HS-27A (cell line): ENCODE results near the gene CROCC.
"Not testable (repeated sequence)": the region's sequence is repeated elsewhere in the genome, so short reads cannot be mapped to it uniquely, and the experiment has no call there.

Experiments used
- DNase-seq: peaks from one replicate; pipeline ENCODE4 v3.0.0-alpha.2; 2012; ENCODE audit warnings: low read depth, missing footprints

Gene CROCC

GRCh38 chr1:16897653-16898052 lies 24.1 kb upstream of the CROCC start:
- DNase-seq, result not testable (repeated sequence)

GRCh38 chr1:16898298-16898697 lies 23.4 kb upstream of the CROCC start:
- not testable (repeated sequence) for DNase-seq

DNA sequence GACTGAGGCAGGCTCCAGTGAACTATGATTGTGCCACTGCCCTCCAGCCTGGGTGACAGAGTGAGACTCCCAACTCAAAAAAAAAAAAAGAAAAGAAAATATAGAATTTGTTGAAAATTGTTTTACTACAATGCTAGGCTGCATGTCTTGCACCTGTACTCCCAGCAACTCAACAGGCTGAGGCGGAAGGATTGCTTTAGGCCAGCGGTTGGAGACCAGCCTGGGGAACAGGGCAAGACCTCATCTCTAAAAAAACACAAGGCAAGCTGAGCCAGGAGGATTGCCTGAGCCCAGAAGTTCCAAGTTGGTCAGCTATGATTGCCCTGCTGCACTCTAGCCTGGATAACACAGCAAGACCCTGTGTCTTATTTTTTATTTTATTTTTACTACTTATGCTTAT lies 22.7 kb upstream of the CROCC start:
- not testable (repeated sequence) for DNase-seq

- no peak for DNase-seq
Observed at GRCh38 chr1:16900751-16901150, 21.0 kb upstream of the CROCC start.

DNA sequence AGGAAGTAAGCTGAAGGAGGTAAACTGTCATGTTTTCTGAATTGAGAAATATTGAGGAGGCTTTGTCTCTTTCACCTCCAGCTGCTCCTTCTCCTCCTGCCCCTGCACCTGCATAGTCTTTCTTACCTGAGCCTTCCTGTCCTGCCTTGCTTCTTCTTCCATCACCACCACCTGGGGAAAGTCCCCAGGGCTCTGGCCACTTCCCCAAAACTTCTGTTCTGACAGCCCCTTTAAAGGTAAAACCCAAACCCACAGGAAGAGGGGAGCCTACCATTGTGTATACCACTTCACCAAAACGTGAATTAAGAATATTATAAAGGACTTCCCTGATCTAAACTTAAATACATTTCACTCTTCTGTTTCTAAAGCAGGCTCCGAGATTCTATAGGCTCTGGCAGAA lies 20.4 kb upstream of the CROCC start:
- not testable (repeated sequence) for DNase-seq

DNA sequence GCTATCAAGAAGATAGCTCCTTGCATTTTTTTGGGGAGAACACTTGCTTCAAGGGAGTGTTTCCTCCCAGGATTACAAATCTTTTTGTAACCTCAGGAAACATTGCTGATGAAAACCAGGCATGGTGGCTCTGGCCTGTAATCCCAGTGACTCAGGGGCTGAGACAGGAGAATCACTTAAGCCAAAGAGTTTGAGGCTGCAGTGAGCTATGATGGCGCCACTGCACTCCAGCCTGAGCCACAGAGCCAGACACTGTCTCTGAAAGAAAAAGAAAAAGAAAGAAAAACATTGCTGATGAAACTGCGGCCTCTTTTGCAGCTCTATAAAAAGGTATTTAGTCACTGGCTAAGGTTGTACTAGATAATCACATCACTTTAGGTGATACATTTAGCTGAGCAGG lies 18.7 kb upstream of the CROCC start:
- peak; percentile 31 for DNase-seq

DNA sequence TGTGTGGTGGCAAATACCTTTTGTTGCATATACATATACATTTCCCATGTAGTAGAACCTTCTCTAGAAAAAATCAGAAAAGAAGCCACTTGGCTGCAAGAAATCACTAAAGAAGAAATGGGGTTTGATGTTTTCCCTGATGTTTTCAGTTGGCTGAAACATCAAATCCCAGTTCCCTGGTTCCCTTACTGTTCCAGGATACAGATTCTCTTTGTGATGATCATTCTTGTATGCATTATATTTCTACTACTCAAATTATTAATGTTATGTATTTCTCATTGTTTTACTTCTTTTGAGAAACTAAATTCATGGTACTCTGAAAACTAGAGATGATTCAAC lies 18.3 kb upstream of the CROCC start:
- no peak for DNase-seq

- peak; percentile 97 for DNase-seq
Observed at GRCh38 chr1:16904560-16905109, 17.1 kb upstream of the CROCC start.

DNA sequence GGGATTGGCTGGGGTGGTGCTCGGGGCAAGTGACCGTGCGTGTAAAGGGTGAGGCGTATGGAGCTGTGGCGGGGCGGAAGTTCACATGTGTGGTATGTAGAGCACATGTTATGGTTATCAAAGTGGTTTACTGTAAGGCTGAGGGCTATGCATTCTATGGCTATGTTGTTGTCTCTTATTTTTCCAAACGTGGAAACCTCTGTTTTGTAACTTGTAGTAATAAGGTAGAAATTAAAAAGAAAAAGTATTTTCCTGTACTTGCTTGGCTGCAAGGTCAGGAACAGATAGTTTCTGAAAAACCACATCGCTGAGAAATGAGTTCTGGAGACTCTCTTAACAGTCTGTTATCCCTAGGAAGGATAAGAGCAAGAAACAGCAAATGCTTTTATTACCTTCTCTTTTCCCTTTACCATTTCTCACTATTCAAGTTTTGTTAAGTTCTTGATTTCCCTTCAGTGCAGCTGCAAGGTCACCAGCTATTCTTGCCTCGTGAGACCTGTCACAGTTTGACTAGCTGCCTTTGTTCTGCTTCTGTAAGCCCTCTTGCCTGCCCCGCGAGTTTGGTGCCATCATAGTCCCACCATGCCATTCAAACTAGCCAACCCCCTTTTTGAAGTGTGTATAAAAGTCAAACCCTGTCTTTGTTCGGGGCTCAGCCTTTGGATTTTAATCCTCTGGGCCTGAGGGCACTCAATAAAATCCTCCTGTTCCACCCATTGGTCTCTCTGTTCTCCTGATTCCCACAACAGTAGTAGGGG lies 16.4 kb upstream of the CROCC start:
- peak; percentile 93 for DNase-seq

DNA sequence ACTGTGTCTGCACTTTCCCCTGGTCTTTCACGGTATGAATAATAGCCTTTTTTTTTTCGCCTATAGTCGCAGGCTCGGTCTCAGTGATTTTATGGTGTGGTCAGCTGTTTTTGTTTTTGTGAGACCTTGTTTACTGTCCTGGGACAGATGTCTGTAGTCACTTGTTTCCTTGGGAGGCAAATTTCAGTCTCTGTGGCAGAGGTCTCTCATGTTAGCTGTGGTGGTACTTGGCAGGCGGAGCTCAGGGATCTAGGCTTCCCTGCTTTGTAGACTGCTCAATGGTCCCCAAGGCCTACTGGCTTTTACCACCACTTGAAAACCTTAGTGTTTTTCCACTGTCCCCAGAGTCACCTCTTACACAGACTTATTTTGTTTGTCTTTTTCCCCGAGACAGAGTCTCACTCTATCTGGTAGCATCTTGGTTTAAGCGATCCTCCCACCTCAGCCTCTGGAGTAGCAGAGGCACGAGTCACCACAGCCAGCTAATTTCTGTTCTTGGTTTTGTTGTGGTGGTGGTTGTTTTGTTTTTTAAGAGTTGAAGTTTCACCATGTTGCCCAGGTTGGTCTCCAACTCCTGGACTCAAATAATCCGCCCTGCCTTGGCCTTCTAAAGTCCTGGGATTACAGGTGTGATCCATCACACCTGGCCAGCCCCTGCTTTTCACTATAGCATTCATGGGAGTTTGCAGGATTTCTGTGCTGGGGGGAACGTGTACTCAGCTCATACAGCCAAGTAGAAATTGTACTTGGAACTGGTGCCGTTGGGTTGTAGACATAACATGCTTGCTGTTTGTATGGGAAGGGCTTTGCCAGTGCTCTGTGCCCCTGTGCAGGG lies 15.6 kb upstream of the CROCC start:
- no peak for DNase-seq

DNA sequence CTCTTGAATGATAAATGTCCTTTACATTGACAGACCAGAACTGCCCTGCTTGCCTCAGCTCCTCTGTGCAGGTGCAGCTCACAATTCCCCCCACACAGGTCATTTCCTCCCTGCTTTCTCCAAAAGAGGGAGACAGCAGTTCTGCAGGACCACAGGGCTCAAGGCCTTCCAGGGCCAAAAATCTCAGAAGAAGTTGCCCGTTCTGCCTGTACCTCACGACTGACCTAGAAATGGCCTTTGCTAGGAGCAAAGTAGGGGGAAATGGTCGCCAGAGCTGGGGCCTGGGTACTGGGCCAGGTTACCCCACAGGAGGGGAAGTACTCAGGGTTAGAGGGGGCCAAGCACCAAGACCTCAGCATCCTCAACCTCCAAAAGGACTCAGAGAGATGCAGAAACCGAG lies 14.9 kb upstream of the CROCC start:
- no peak for DNase-seq

DNA sequence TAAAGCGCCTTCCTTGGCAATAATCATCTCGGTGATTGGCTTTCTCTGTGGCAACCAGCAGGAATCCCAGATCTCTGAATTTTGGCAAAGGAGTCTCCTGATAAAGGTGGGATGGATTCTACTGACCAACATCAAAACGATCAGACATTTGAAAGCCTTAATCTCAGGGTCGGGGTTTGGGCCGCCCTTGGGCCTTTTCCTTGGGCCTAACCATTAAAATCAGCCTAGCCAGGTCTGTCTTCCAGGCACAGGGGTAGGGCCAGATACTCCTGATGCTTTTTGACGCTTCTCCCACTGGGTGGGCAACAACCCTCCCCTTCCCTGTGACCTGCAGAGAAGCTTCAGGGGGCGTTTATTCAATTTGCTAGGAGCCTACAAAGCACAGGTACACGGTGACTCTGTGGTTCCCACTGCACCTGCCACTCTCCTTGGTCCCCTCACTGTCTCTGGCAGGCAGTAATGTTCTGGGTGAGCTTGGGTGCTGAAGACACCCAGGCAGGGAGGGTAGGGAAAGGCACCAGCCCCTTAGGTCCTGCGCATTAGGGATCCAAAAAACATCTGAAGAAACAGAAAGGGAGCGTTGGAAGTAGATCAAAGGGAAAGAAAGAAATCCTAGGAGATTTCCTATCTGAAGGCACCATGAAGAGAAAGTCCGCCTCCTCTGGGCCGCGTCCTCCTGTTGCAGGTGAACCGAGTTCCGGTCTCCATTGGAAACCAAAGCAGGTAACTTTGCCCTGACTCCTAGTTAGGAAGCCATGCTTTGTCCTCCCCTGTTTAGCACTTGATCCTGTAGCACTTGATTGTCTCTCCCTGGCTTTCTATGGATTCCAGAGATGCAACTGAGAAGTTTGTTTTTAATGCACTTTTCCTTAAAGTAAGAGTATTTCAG lies 13.6 kb upstream of the CROCC start:
- no peak for DNase-seq

- not testable (repeated sequence) for DNase-seq
Observed at GRCh38 chr1:16911851-16912721, 9.6 kb upstream of the CROCC start.

DNA sequence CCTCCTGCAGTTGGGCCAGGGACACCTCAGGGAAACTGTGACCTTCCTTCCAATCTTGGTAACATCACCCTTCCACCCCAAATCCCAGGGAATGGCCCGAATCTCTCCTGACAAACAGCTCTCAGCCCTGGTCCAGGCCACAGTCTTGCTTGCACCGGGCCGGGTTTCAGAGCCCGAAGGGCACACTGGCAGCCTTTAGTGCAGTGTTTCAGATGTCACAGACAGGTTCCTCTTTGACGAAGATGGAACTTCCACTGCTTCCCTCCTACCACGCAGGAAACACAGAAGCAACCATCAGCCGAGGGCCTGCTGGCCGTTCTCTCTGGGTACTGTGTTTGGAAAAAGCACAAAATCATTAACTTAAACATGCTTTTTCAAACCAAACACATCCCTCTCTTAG lies 9.0 kb upstream of the CROCC start:
- not testable (repeated sequence) for DNase-seq

DNA sequence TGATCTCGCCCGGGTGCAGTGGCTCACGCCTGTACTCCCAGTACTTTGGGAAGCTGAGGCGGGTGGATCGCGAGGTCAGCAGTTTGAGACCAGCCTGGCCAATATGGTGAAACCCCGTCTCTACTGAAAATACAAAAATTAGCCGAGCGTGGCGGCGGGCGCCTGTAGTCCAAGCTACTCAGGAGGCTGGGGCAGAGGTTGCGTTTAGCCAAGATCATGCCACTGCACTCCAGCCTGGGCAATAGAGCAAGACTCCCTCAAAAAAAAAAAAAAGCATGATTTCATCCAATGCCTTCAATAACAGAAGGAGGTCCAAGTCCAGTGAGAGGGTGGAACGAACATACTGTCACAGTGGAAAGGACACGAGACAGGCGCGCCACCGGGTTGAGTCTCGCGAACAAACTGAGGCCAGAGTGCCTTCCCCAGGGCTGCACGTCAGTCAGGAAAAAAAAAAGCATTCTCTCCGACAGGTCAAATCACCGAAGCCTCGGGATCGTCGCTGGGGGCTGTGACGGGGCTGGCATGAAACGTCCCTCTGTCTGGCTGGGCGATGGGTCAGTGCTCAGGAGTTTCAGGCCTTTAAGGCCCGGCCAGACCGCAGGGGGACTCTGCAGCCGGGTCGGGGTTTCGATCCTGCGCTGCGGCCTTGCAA lies 8.4 kb upstream of the CROCC start:
- DNase-seq, result no peak

- peak; percentile 81 for DNase-seq
Observed at GRCh38 chr1:16913833-16914662, 7.7 kb upstream of the CROCC start.

DNA sequence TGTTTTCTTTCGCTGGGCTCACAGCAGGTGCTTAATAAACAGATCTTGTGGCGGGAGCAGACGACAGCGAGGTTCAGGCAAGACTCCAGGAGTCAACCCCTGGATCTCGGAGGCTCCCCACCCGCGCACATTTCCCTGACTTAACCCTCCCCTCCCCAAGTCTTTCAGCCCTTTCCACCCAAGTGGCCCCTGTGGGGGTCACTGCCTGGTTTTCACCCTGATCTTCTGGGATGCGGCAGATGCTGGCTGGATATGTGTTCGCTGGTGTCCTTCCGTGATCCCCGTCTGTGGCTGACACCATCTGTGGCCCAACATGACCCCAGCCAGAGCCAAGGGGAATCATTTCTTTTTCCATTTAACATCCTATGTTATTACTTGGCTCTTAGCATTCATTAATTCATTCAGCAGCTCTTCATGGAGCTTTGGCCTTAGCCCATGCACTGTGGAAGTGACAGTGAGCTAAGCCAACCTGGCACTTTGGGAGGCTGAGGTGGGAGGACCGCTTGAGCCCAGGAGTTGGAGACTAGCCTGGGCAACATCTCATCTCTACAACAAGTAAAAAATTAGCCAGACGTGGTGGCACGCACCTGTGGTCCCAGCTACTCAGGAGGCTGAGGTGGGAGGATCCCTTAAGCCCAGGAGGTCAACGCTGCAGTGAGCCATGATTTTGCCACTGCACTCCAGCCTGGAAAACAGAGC lies 6.7 kb upstream of the CROCC start:
- not testable (repeated sequence) for DNase-seq

GRCh38 chr1:16915627-16915973 lies 6.1 kb upstream of the CROCC start:
- DNase-seq, result no peak
